OCI-LY3 (cell line): Measurements from ENCODE around the gene CABP5.

Experiments used
- CTCF ChIP-seq: fragments of 200-600, 300-600 bp; sonication (generic); IDR thresholded peaks from 2 replicates; pipeline ENCODE4 v1.5.1; 2014; ENCODE audit warnings: antibody characterized with exemption, low read length, low read depth
- EZH2phosphoT487 ChIP-seq: fragments of 200-600 bp; shearing (Covaris generic); IDR thresholded peaks from 2 replicates; pipeline ENCODE4 v1.6.1; 2018; ENCODE audit warnings: antibody characterized with exemption, mixed run types, low read depth

GRCh38 chr19:48023011-48023410, 20.9 kb downstream of the CABP5 start:
- TF ChIP-seq CTCF, result no peak
- TF ChIP-seq EZH2phosphoT487, result no peak
